A549 (cell line): ENCODE measurements around the gene DHRS11. TPM values are rescaled to one million over a fixed set of nuclear protein-coding genes. Genes with fewer than 3 reads are reported as not detected.

ENCODE experiments used
- ATAC-seq, 2 experiments: fragments of 200-7000 bp in 1 of 2; fragments of >200 bp in 1 of 2; cut with Nextera tagmentation in 1 of 2; cut with Tn5 transposase in 1 of 2; 3 replicates each; pipeline versions ENCODE4 v1.8.0 to v1.9.1; 2018 to 2020; ENCODE audit warnings: mild to moderate bottlenecking in 1 of 2, moderate library complexity in 1 of 2
- CTCF ChIA-PET: fragments of 300-600 bp; sonication (Branson Sonifier 250); formaldehyde crosslinking; extraction: SDS; loops from one replicate; lab custom pipeline; 2021; ENCODE audit warnings: antibody characterized with exemption, inconsistent platforms; lab: Yijun Ruan, JAX
- POLR2A ChIA-PET: fragments of 350-600 bp; formaldehyde crosslinking; extraction: SDS; loops from one replicate; lab custom pipeline; 2021; ENCODE audit warnings: antibody characterized with exemption, inconsistent platforms; lab: Yijun Ruan, JAX
- DNase-seq, 2 experiments: peaks; one replicate each; pipeline versions ENCODE4 v3.0.0 to v3.0.0-alpha.2; 2011 to 2016; ENCODE audit warnings: low read depth in 1 of 2, low spot score in 1 of 2
- FAIRE-seq: peaks from 2 replicates; lab custom pipeline; 2011; peaks lifted over from hg19 to GRCh38; lab: Jason Lieb, UNC
- H3K27ac ChIP-seq, 2 experiments: fragments of >200 bp; sonication (Bioruptor Twin); formaldehyde crosslinking; 3 replicates each; pipeline ENCODE4 v1.5.1; 2016 to 2017
- H3K4me1 ChIP-seq: fragments of >200 bp; sonication (Bioruptor Twin); formaldehyde crosslinking; 3 replicates; pipeline ENCODE4 v1.6.1; 2016
- H3K4me2 ChIP-seq: fragments of >200 bp; sonication (Bioruptor Twin); formaldehyde crosslinking; 3 replicates; pipeline ENCODE4 v1.6.1; 2016
- H3K4me3 ChIP-seq: fragments of >200 bp; sonication (Bioruptor Twin); formaldehyde crosslinking; 3 replicates; pipeline ENCODE4 v1.5.1; 2016
- H3K9me3 ChIP-seq: fragments of >200 bp; sonication (Bioruptor Twin); formaldehyde crosslinking; 3 replicates; pipeline ENCODE4 v1.6.1; 2016
- BCL3 ChIP-seq: fragments of >200 bp; sonication (Bioruptor Twin); formaldehyde crosslinking; IDR thresholded peaks from 3 replicates; pipeline ENCODE4 v1.6.1; 2016
- BHLHE40 ChIP-seq: IDR thresholded peaks from 2 replicates; pipeline ENCODE4 v1.6.1; 2012; ENCODE audit warnings: low read depth, low read length, inconsistent platforms
- CBX8 ChIP-seq: fragments of 200-600 bp; sonication (generic); IDR thresholded peaks from 2 replicates; pipeline ENCODE4 v1.6.1; 2016
- CEBPB ChIP-seq, 2 experiments: fragments of >200 bp in 1 of 2; sonication (Bioruptor Twin) in 1 of 2; formaldehyde crosslinking in 1 of 2; IDR thresholded peaks; 2 replicates each; pipeline ENCODE4 v1.6.1; 2012 to 2016
- EP300 ChIP-seq, 2 experiments: fragments of >200 bp; sonication (Bioruptor Twin); formaldehyde crosslinking; IDR thresholded peaks; 2 replicates in 1 of 2; 3 replicates in 1 of 2; pipeline ENCODE4 v1.6.1; 2016 to 2017
- FOSL2 ChIP-seq, 2 experiments: fragments of 450-650 bp in 1 of 2; fragments of >200 bp in 1 of 2; sonication (Bioruptor Twin) in 1 of 2; formaldehyde crosslinking; IDR thresholded peaks; 2 replicates each; pipeline versions ENCODE4 v1.5.0 to v1.6.1; 2016 to 2020; ENCODE audit warnings: mild to moderate bottlenecking in 1 of 2, moderate library complexity in 1 of 2
- FOXS1 ChIP-seq: fragments of 250-450 bp; sonication (Bioruptor Pico); IDR thresholded peaks from 2 replicates; pipeline ENCODE4 v1.5.0; 2020; ENCODE audit warnings: mild to moderate bottlenecking, moderate library complexity
- HDAC2 ChIP-seq: fragments of 200-600 bp; sonication (generic); IDR thresholded peaks from 2 replicates; pipeline ENCODE4 v1.6.1; 2016
- HMGXB4 ChIP-seq: fragments of 250-450 bp; sonication (Bioruptor Pico); IDR thresholded peaks from 2 replicates; pipeline ENCODE4 v1.5.0; 2021; ENCODE audit warnings: mild to moderate bottlenecking, moderate library complexity, borderline replicate concordance
- JUNB ChIP-seq: fragments of >200 bp; sonication (Bioruptor Twin); formaldehyde crosslinking; IDR thresholded peaks from 2 replicates; pipeline ENCODE4 v1.6.1; 2016
- KDM5A ChIP-seq: fragments of 200-600 bp; sonication (generic); IDR thresholded peaks from 2 replicates; pipeline ENCODE4 v1.6.1; 2016; ENCODE audit warnings: antibody characterized with exemption, mild to moderate bottlenecking
- MAZ ChIP-seq: fragments of 150-350 bp; IDR thresholded peaks from 2 replicates; pipeline ENCODE4 v1.6.1; 2014; ENCODE audit warnings: antibody characterized with exemption, low read depth, low read length, borderline replicate concordance
- NPAS2 ChIP-seq: fragments of 250-450 bp; sonication (Bioruptor Pico); IDR thresholded peaks from 2 replicates; pipeline ENCODE4 v1.8.0; 2022; ENCODE audit warnings: mild to moderate bottlenecking, moderate library complexity, borderline replicate concordance
- NR3C1 ChIP-seq: fragments of >200 bp; sonication (Bioruptor Twin); formaldehyde crosslinking; IDR thresholded peaks from 3 replicates; pipeline ENCODE4 v1.6.1; 2017
- PHF8 ChIP-seq: fragments of 200-600 bp; sonication (generic); IDR thresholded peaks from 2 replicates; pipeline ENCODE4 v1.6.1; 2016; ENCODE audit warnings: low read depth, mild to moderate bottlenecking, antibody characterized with exemption, moderate library complexity, borderline replicate concordance
- POLR2AphosphoS2 ChIP-seq: conservative IDR thresholded peaks from 2 replicates; pipeline ENCODE4 v1.6.1; 2012; ENCODE audit warnings: low read length, improper control_type of control experiment, inconsistent platforms
- RAD21 ChIP-seq, 2 experiments: fragments of >200 bp in 1 of 2; sonication (Bioruptor Twin) in 1 of 2; formaldehyde crosslinking in 1 of 2; IDR thresholded peaks in 1 of 2; conservative IDR thresholded peaks in 1 of 2; 2 replicates in 1 of 2; 3 replicates in 1 of 2; pipeline ENCODE4 v1.6.1; 2012 to 2018; ENCODE audit warnings: inconsistent platforms in 1 of 2
- SMC3 ChIP-seq: fragments of >200 bp; sonication (Bioruptor Twin); formaldehyde crosslinking; IDR thresholded peaks from 3 replicates; pipeline ENCODE4 v1.6.1; 2018; ENCODE audit warnings: inconsistent platforms
- ZC3H11A ChIP-seq: fragments of 450-650 bp; IDR thresholded peaks from 2 replicates; pipeline ENCODE4 v1.6.1; 2014; ENCODE audit warnings: antibody characterized with exemption, mild to moderate bottlenecking
- WGBS: methylation state at CpG from one replicate; pipeline ENCODE4 v1.1.6; 2017; ENCODE audit errors: missing lambda C conversion rate; 5-methylcytosine and 5-hydroxymethylcytosine counted together
- polyA plus RNA-seq, 4 experiments: library from polyadenylated mRNA; depleted of rRNA in 3 of 4; stranded (reverse); fragments of >200 nt; fragmentation: RNase III in 1 of 4; extraction: RNeasy Plus Mini Kit Qiagen cat#74134 plus additional on column Dnase treatment in 1 of 4; gene quantifications; 2 replicates in 3 of 4; 3 replicates in 1 of 4; pipeline ENCODE4 v1.2.3, GENCODE V29; 2011 to 2017
- TF ChIP-seq, protein P1 (sequence below): fragments of >200 bp; sonication (Bioruptor Twin); formaldehyde crosslinking; IDR thresholded peaks from 3 replicates; pipeline ENCODE4 v1.5.1; 2016
- TF ChIP-seq, protein P2 (sequence below): fragments of 450-650 bp; IDR thresholded peaks from 2 replicates; pipeline ENCODE4 v1.6.1; 2014; ENCODE audit warnings: antibody characterized with exemption

DHRS11 gene
- polyA plus RNA-seq, 2 of the 4 experiments (the other 2 are of a cell fraction) = 9.5 to 9.6 TPM

GRCh38 chr17:36625188-36625587 lies 33.5 kb downstream of the DHRS11 start:
- 62% methylated on average over 7 of the region's 7 CpGs for WGBS
- no peak for TF ChIP-seq NPAS2 (CRISPR knock-in tag)
- TF ChIP-seq BHLHE40 = no peak
- TF ChIP-seq CEBPB (IDR thresholded peaks at IDR 0.05) = no peak
- TF ChIP-seq RAD21 (conservative IDR thresholded peaks at IDR 0.05 in 1 of 2, IDR thresholded peaks at IDR 0.05 in 1 of 2) = no peak
- no peak for TF ChIP-seq MAZ
- TF ChIP-seq BCL3 = no peak
- TF ChIP-seq KDM5A = no peak
- TF ChIP-seq PHF8 = no peak
- TF ChIP-seq EP300 (IDR thresholded peaks at IDR 0.05) = no peak
- TF ChIP-seq ZC3H11A = no peak
- TF ChIP-seq, protein P1, sequence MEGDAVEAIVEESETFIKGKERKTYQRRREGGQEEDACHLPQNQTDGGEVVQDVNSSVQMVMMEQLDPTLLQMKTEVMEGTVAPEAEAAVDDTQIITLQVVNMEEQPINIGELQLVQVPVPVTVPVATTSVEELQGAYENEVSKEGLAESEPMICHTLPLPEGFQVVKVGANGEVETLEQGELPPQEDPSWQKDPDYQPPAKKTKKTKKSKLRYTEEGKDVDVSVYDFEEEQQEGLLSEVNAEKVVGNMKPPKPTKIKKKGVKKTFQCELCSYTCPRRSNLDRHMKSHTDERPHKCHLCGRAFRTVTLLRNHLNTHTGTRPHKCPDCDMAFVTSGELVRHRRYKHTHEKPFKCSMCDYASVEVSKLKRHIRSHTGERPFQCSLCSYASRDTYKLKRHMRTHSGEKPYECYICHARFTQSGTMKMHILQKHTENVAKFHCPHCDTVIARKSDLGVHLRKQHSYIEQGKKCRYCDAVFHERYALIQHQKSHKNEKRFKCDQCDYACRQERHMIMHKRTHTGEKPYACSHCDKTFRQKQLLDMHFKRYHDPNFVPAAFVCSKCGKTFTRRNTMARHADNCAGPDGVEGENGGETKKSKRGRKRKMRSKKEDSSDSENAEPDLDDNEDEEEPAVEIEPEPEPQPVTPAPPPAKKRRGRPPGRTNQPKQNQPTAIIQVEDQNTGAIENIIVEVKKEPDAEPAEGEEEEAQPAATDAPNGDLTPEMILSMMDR = no peak
- no peak for TF ChIP-seq CBX8
- no peak for ATAC-seq
- Histone ChIP-seq H3K4me1 (no peaks in the 10 kb centered on the region), H3K27ac (no peak overlapping the region), H3K9me3 (no peaks in the 10 kb centered on the region), H3K4me3 (no peak overlapping the region), H3K4me2 (no peak overlapping the region)
- ChIA-PET CTCF (interaction anchor here (0.5 to 17.4 kb wide), 30 partner anchors 10 to 938 kb away, joined by 3 to 263 read pairs (median 4); partner anchors contain the start of gene MRM1), POLR2A (no interaction called here)
- no peak for FAIRE-seq
- no peak for DNase-seq

DNA sequence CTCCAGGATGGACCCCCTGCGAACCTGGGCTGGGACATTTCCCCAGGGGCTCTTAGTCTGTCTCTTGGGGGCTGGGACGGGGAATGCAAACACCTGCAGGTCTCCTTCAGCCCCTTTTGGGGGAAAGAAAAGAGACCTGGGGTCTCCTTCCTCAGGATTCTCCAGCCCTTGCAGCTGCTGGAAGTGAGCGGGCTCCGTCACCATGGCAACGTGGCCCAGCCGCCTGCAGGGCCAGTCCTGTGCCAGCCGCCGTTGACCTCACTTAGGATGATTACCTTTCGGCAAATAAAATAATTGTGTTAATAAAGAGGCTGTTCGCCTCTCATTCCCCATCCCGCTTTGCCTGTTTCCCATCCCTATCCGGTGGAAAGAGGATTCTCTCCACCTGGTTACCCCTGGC lies 35.4 kb downstream of the DHRS11 start:
- no peak overlapping the region for H3K4me3 ChIP-seq
- ChIA-PET CTCF (interaction anchor here (1.6 to 17.4 kb wide), 12 partner anchors 10 to 614 kb away, joined by 4 to 263 read pairs (median 23); partner anchors contain the start of gene MRM1), POLR2A (no interaction called here)
- H3K4me2 ChIP-seq = no peak overlapping the region
- no peak for ATAC-seq
- no peak overlapping the region for H3K27ac ChIP-seq
- TF ChIP-seq FOXS1 = no peak
- TF ChIP-seq JUNB = no peak
- TF ChIP-seq, protein P2, sequence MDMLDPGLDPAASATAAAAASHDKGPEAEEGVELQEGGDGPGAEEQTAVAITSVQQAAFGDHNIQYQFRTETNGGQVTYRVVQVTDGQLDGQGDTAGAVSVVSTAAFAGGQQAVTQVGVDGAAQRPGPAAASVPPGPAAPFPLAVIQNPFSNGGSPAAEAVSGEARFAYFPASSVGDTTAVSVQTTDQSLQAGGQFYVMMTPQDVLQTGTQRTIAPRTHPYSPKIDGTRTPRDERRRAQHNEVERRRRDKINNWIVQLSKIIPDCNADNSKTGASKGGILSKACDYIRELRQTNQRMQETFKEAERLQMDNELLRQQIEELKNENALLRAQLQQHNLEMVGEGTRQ = no peak
- no peak for TF ChIP-seq SMC3
- TF ChIP-seq NR3C1 = no peak
- TF ChIP-seq CEBPB (IDR thresholded peaks at IDR 0.05) = no peak
- TF ChIP-seq MAZ = no peak
- TF ChIP-seq FOSL2 (IDR thresholded peaks at IDR 0.05) = no peak
- no peak for TF ChIP-seq FOSL2 (CRISPR knock-in tag; IDR thresholded peaks at IDR 0.05)
- TF ChIP-seq, all 56 proteins: peak for 0
- no peak for FAIRE-seq
- 83% methylated on average over 12 of the region's 12 CpGs for WGBS
- no peak for DNase-seq
- Histone ChIP-seq H3K4me1 (no peaks in the 10 kb centered on the region), H3K9me3 (no peaks in the 10 kb centered on the region)

DNA sequence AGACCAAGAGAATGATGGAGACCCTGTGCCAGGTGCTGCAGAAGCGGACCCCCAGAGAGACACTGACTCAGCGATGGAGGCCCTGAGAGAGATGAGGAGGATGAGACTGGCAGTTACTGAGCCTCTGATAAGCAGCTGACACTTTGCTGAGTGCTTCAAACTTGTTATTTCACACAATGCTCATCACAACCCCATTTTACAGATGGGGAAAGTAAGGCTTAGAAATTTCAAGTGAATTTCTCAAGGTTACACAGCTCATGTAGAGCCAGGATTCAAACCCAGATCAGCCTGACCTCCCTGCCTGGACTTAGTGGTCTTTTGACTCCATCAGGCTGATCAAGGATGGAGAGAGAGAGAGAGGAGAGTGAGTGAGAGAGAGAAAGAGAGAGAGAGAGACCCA lies 36.9 kb downstream of the DHRS11 start:
- 78% methylated on average over 2 of the region's 2 CpGs for WGBS
- no peak for FAIRE-seq
- ChIA-PET POLR2A (no interaction called here), CTCF (interaction anchor here (0.6 to 17.4 kb wide), 64 partner anchors 8 to 942 kb away, joined by 3 to 263 read pairs (median 5); partner anchors contain the start of gene MRM1)
- H3K4me1 ChIP-seq = no peaks in the 10 kb centered on the region
- no peak for DNase-seq
- H3K9me3 ChIP-seq = no peaks in the 10 kb centered on the region
- no peak overlapping the region for H3K4me2 ChIP-seq
- no peak for ATAC-seq
- no peak overlapping the region for H3K27ac ChIP-seq
- TF ChIP-seq POLR2AphosphoS2 (no peak), HMGXB4 (CRISPR knock-in tag) (no peak), ZC3H11A (no peak), HDAC2 (no peak)
- no peak overlapping the region for H3K4me3 ChIP-seq
